T-helper 2 cell treated with Interferon-gamma antibody and Interleukin-4, amounts not matched to agents 100 ng/mL and 5 ng/mL, for 36 hours (primary cell): ENCODE data around the gene SLC22A13. TPM values are rescaled to one million over a fixed set of nuclear protein-coding genes. Genes with fewer than 3 reads are reported as not detected.
"Not testable (repeated sequence)": the region's sequence is repeated elsewhere in the genome, so short reads cannot be mapped to it uniquely, and the experiment has no call there.

Experiments used
- intact Hi-C: fragments of 100-400 bp; cut with micrococcal nuclease; formaldehyde crosslinking; loops from one replicate; pipeline ENCODE4 v1.15.1; 2023
- total RNA-seq: library from RNA; stranded (reverse); gene quantifications from 2 replicates; pipeline ENCODE4 v1.2.3, GENCODE V29; 2022

Gene SLC22A13
- total RNA-seq, 1 donor from 2014 or later = 0.59 TPM

GRCh38 chr3:38264779-38265178 lies 833 bp upstream of the SLC22A13 start:
- intact Hi-C loops = no loop called here

GRCh38 chr3:38266810-38267209 lies 1.2 kb downstream of the SLC22A13 start:
- intact Hi-C loops = no loop called here

GRCh38 chr3:38267662-38268061 lies 2.0 kb downstream of the SLC22A13 start:
- intact Hi-C loops = no loop called here

GRCh38 chr3:38268087-38268486 lies 2.5 kb downstream of the SLC22A13 start:
- intact Hi-C loops = no loop called here

- intact Hi-C loops = no loop called here
These were observed 2.9 kb downstream of the SLC22A13 start for GRCh38 chr3:38268522-38268921.

- intact Hi-C loops = no loop called here
These were observed 5.0 kb downstream of the SLC22A13 start for GRCh38 chr3:38270606-38271005.

GRCh38 chr3:38271553-38271952 lies 5.9 kb downstream of the SLC22A13 start:
- intact Hi-C loops = no loop called here

- intact Hi-C loops = no loop called here
These were observed 9.4 kb downstream of the SLC22A13 start for GRCh38 chr3:38274864-38275649.

- intact Hi-C loops = no loop called here
These were observed 10.0 kb downstream of the SLC22A13 start for GRCh38 chr3:38275658-38276057.

- intact Hi-C loops = no loop called here
These were observed 10.7 kb downstream of the SLC22A13 start for GRCh38 chr3:38276081-38276916.

GRCh38 chr3:38276917-38277630 lies 11.5 kb downstream of the SLC22A13 start:
- intact Hi-C loops = no loop called here

- intact Hi-C loops = no loop called here
These were observed 13.2 kb downstream of the SLC22A13 start for GRCh38 chr3:38278841-38279240.

- intact Hi-C loops = no loop called here
These were observed 16.5 kb downstream of the SLC22A13 start, which contains the start of gene SLC22A14 for GRCh38 chr3:38281895-38282686. TSS of gene SLC22A14 (plus strand) at chr3:38282294. CDS start at chr3:38306027, 23,733 bp downstream.

- intact Hi-C loops = no loop called here
These were observed 18.5 kb downstream of the SLC22A13 start for GRCh38 chr3:38283810-38284755.

GRCh38 chr3:38284756-38285150 lies 19.1 kb downstream of the SLC22A13 start:
- intact Hi-C loops = no loop called here

- intact Hi-C loops = not testable (repeated sequence)
These were observed 23.9 kb downstream of the SLC22A13 start for GRCh38 chr3:38289286-38290217.

GRCh38 chr3:38297053-38297452 lies 31.4 kb downstream of the SLC22A13 start:
- intact Hi-C loops = loop anchor here (2.0 kb wide), 1 partner anchor 178 kb away; no protein-coding TSS in a partner anchor

- intact Hi-C loops = loop anchor here (2.0 kb wide), 1 partner anchor 179 kb away; no protein-coding TSS in a partner anchor
These were observed 31.9 kb downstream of the SLC22A13 start for GRCh38 chr3:38297537-38297936.
